ENCODE measurements around the gene BFAR. TPM values are rescaled to one million over a fixed set of nuclear protein-coding genes. Genes with fewer than 3 reads are reported as not detected.
"Not testable (repeated sequence)": the region's sequence is repeated elsewhere in the genome, so short reads cannot be mapped to it uniquely, and the experiment has no call there.

The BFAR gene
- polyA plus RNA-seq, 10 donors = 45.0 to 58.8 (median 49.8) TPM

DNA sequence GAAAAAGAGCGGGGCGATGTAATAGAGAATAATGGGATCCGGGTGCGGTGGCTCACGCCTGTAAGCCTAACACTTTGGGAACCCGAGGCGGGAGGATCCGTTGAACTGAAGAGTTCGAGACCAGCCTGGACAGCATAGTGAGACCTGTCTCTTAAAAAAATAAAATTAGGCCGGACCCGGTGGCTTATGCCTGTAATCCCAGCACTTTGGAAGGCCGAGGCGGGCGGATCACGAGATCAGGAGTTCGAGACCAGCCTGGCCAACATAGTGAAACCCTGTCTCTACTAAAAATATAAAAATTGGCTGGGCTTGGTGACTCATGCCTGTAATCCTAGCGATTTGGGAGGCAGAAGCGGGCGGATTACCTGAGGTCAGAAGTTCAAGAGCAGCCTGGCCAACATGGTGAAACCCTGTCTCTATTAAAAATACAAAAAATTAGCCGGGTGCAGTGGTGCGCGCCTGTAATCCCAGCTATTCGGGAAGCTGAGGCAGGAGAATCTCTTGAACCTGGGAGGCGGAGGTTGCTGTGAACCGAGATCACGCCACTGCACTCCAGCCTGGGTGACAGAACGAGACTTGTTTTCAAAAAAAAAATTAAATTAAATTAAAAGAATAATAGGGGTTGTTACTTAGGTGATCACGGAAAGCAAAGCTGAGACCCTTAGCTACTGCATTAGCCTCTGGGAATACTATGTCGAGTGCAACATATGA lies 2.0 kb upstream of the BFAR start:
- not testable (repeated sequence) for DNase-seq

GRCh38 chr16:14634389-14634725 lies 1.6 kb downstream of the BFAR start:
- DNase-seq = no peak

- DNase-seq = no peak
Measured at GRCh38 chr16:14635395-14636165, 2.8 kb downstream of the BFAR start.

GRCh38 chr16:14636179-14636950 lies 3.6 kb downstream of the BFAR start:
- DNase-seq = not testable (repeated sequence)

GRCh38 chr16:14636951-14637240 lies 4.1 kb downstream of the BFAR start:
- not testable (repeated sequence) for DNase-seq

- no peak for DNase-seq
Measured at GRCh38 chr16:14640538-14640937, 7.8 kb downstream of the BFAR start.

GRCh38 chr16:14641206-14641605 lies 8.5 kb downstream of the BFAR start:
- no peak for DNase-seq

GRCh38 chr16:14641926-14642325 lies 9.2 kb downstream of the BFAR start:
- DNase-seq = no peak

GRCh38 chr16:14649816-14650215 lies 17.1 kb downstream of the BFAR start:
- no peak for DNase-seq

DNA sequence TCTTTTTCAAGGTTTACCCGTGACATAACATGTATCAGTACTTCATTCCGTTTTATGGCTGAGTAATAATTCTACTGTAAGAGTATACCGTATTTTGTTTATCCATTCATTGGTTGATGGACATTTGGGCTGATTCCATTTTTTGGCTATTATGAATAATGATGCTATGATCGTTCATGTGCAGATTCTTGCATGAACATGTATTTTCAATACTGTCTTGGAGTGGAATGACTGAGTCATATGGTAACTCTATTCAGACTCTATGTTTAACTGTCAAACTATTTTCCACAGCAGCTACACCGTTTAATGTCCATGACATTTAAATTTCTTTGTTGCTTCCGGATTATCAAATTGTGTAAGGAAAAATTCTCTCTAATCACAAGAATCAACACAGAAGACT lies 17.9 kb downstream of the BFAR start:
- no peak for DNase-seq

- DNase-seq = no peak
Measured at GRCh38 chr16:14652726-14653125, 20.0 kb downstream of the BFAR start.

DNA sequence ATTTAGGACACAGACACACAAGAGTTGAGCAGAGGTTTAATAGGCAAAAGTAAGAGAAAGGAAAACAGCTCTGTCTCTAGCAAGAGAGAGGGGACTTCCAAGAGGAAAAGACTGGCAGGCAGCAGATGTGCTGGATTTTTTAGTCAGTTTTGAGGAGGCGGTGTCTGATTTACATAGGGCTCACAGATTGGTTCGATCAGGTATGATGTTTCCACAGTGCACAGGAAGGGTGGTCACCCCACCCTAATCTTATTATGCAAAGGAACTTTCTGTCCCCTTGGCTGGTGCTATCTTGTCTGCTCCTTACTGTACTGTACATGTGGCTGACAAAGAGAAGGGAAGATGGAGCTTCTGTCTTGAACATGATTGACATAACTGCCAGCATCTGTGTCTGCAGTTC lies 25.3 kb downstream of the BFAR start:
- no peak for DNase-seq

- no peak for DNase-seq
Measured at GRCh38 chr16:14667347-14668266, 34.9 kb downstream of the BFAR start.

DNA sequence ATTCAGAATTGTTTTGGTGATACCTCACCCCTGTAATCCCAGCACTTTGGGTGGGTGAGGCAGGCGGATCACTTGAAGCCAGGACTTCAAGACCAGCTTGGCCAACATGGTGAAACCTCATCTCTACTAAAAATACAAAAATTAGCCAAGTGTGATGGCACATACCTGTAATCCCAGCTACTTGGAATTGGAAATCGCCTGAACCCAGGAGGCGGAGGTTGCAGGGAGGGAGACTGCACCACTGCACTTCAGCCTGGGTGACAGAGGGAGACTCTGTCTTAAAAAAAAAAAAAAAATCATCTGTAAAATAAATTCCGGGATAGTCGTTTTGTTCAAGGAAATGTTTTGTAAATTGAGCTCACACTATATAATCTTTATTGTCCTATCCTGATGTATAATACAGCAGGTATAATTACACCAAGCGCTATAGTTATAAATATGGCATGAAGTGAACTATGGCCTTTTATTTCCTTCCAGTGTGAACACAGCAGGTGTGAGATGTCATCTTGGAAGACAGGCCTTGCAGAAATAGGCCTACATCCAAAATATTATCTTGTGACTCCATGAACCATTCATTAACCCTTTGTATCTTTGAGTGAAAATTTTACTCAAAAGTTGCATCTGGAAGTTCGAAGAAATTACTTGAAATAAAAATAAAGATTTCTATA lies 35.9 kb downstream of the BFAR start:
- no peak for DNase-seq

DNA sequence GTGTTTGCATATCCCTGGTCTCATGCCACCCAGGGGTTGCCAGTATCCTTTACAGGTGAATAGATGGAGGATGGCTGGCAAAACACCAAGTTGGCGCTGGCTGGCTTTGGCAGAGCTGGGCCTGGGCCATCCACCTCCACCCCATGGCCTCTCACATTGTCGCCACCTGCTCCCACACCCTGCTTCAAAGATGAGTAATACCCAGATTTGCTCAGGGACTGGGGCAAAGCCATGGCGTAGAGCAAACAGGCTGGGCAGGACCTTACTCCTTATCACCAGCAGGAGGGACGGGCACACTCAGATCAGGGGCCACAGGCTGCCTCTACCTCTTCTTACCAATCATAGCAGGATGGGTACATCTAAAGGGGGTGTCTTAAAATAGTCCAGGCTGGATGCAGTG lies 37.0 kb downstream of the BFAR start:
- no peak for DNase-seq

GRCh38 chr16:14672403-14672971 lies 39.7 kb downstream of the BFAR start:
- DNase-seq = no peak

DNA sequence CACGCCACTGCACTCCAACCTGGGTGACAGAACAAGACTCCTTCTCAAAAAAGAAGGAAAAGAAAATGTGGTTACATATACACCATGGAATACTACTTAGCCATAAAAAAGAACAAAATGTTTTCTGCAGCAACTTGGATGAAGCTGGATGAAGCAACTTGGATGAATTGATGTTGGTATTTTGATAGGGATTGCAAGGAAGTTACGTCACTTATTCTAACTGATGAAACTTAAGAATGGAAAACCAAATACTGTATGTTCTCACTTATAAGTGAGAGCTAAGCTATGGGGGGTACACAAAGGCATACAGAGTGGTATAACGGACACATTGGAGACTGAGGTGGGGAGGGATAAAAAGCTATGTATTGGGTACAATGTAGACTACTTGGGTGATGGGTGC lies 43.9 kb downstream of the BFAR start:
- no peak for DNase-seq

- DNase-seq = no peak
Measured at GRCh38 chr16:14677627-14678026, 44.9 kb downstream of the BFAR start.

DNA sequence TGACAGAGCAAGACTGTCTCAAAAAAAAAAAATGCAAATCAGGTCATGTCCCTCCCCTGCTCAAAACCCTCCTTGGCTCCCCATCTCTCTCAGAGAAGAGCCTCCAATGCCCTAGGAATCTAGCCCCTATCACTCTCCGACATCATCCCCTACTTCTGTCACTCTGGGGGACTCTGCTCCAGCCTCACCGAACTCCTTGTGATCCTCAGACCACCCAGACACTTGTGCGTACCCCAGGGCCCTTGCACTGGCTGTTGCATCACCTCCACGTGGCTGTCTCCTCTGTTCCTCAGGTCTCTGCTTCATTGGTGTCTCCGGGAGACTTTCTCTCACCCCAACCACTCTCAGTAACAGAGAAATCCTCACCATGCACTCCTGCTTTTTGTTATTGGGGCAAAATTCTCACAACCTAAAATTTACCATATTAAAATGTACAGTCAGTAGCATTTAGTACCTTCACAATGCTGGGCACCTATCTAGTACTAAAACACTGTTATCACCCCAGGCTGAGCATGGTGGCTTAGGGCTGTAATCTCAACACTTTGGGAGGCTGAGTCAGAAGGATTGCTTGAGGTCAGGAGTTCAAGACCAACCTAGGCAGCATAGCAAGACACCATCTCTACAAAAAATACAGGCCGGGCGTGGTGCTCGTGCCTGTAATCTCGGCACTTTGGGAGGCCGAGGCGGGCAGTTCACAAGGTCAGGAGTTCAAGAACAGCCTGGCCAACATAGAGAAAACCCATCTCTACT lies 46.2 kb downstream of the BFAR start:
- no peak for DNase-seq

GRCh38 chr16:14680396-14680795 lies 47.6 kb downstream of the BFAR start:
- DNase-seq = not testable (repeated sequence)
